Bronchial epithelial cell (primary cell): ENCODE data around the gene PRIMA1. TPM values are rescaled to one million over a fixed set of nuclear protein-coding genes. Genes with fewer than 3 reads are reported as not detected.

Experiments
- DNase-seq: peaks from one replicate; pipeline ENCODE4 v3.0.0-alpha.2; 2010; ENCODE audit warnings: low read depth
- FAIRE-seq: peaks from 2 replicates; lab custom pipeline; 2011; peaks lifted over from hg19 to GRCh38; lab: Jason Lieb, UNC
- H3K27me3 ChIP-seq: 2 replicates; pipeline ENCODE4 v1.5.1; 2011; ENCODE audit warnings: low read length; ENCODE audit not compliant: control insufficient read depth, insufficient read depth
- H3K36me3 ChIP-seq: 2 replicates; pipeline ENCODE4 v1.5.1; 2011; ENCODE audit warnings: low read length; ENCODE audit not compliant: control insufficient read depth, insufficient read depth
- H3K4me3 ChIP-seq: 2 replicates; pipeline ENCODE4 v1.5.1; 2011; ENCODE audit warnings: mild to moderate bottlenecking, low read depth, low read length, control low read depth
- total RNA-seq: library from RNA; depleted of rRNA; stranded (reverse); fragments of >200 nt; gene quantifications from 2 replicates; pipeline ENCODE4 v1.2.1, GENCODE V29; 2014
- TF ChIP-seq, protein P1 (sequence below): IDR thresholded peaks from 2 replicates; pipeline ENCODE4 v1.5.1; 2011; ENCODE audit warnings: mild to moderate bottlenecking, moderate library complexity, low read length, control low read depth, inconsistent platforms; ENCODE audit not compliant: insufficient read depth, severe bottlenecking

The PRIMA1 gene
- total RNA-seq, 1 donor from 2014 or later, result not detected

- Histone ChIP-seq H3K27me3 (no peaks in the 10 kb centered on the region), H3K4me3 (no peak overlapping the region), H3K36me3 (no peaks in the 10 kb centered on the region)
- no peak for FAIRE-seq
- no peak for DNase-seq
- TF ChIP-seq, protein P1, sequence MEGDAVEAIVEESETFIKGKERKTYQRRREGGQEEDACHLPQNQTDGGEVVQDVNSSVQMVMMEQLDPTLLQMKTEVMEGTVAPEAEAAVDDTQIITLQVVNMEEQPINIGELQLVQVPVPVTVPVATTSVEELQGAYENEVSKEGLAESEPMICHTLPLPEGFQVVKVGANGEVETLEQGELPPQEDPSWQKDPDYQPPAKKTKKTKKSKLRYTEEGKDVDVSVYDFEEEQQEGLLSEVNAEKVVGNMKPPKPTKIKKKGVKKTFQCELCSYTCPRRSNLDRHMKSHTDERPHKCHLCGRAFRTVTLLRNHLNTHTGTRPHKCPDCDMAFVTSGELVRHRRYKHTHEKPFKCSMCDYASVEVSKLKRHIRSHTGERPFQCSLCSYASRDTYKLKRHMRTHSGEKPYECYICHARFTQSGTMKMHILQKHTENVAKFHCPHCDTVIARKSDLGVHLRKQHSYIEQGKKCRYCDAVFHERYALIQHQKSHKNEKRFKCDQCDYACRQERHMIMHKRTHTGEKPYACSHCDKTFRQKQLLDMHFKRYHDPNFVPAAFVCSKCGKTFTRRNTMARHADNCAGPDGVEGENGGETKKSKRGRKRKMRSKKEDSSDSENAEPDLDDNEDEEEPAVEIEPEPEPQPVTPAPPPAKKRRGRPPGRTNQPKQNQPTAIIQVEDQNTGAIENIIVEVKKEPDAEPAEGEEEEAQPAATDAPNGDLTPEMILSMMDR, result no peak
These were observed 60.2 kb downstream of the PRIMA1 start for GRCh38 chr14:93727917-93728650.

GRCh38 chr14:93727039-93727740 lies 61.1 kb downstream of the PRIMA1 start:
- TF ChIP-seq, protein P1, result no peak
- Histone ChIP-seq H3K36me3 (no peaks in the 10 kb centered on the region), H3K4me3 (no peak overlapping the region), H3K27me3 (no peaks in the 10 kb centered on the region)
- FAIRE-seq (no peak), DNase-seq (no peak)

DNA sequence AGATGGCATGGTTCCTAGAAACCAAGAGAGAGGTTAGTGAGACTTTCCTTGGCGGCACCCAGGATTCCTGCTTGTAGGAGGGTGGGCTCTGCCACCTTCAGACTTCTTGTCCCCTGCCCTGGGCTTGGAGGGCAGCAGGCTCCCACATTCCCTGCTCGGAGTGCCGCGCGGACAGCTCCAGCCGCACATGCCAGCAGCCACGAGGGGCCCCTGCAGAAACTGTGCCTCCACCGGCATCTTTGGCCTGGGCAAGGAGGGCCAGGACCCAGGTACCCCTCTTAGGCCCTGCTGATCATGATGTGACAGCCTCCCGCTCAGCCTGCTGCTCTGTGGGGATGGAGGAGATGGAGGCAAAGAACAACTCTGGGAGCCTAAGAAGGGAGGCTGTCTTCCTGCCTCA lies 62.3 kb downstream of the PRIMA1 start:
- TF ChIP-seq, protein P1, result no peak
- Histone ChIP-seq H3K27me3 (no peaks in the 10 kb centered on the region), H3K4me3 (no peak overlapping the region), H3K36me3 (no peaks in the 10 kb centered on the region)
- DNase-seq, result no peak
- no peak for FAIRE-seq

DNA sequence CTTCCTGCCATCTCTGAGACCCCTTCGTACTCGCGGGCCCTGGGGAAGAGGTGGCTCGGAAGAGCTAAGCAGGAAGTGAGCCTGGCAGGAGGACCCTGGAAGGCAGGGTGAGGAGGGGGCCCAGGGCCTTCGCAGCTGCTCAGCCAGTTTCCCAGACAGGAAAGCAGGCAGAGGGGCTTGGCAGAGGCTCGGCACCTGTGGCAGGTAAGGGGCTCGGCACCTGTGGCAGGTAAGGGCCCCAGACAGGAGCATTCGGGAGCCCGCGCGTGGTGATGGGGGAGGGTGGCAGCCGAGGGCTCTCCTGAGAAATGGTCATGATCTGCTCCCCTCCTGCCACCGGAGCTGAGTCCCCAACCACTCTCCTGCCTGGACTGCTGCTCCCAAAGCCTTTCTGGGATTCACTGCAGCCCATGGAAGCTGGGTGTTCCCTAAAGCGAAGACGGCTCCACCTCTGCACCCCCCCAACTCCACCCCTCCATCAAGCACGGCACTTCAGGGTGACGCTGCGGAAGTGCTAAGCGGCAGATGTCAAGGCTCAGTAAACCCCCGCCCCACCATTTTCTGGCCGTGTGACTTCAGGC lies 63.2 kb downstream of the PRIMA1 start:
- DNase-seq, result no peak
- FAIRE-seq, result no peak
- TF ChIP-seq, protein P1, result no peak
- no peaks in the 10 kb centered on the region for H3K36me3 ChIP-seq
- H3K27me3 ChIP-seq, result no peaks in the 10 kb centered on the region
- H3K4me3 ChIP-seq, result no peak overlapping the region

GRCh38 chr14:93723001-93723400 lies 65.3 kb downstream of the PRIMA1 start:
- no peak for DNase-seq
- TF ChIP-seq, protein P1, result no peak
- FAIRE-seq, result no peak

More at GRCh38 chr14:93723001-93723400, 65.3 kb downstream of the PRIMA1 start:
- Histone ChIP-seq H3K4me3 (no peak overlapping the region), H3K27me3 (no peaks in the 10 kb centered on the region), H3K36me3 (no peaks in the 10 kb centered on the region)
